ENCODE measurements around the gene THSD8. TPM values are rescaled to one million over a fixed set of nuclear protein-coding genes. Genes with fewer than 3 reads are reported as not detected.

The THSD8 gene
- total RNA-seq, 1 experiment from 2014 or later, result 45.8 TPM

GRCh38 chr19:12834566-12834943, 32.7 kb downstream of the THSD8 start, which contains the start of gene RTBDN:
RTBDN (minus strand) TSS chr19:12834579; CDS start chr19:12829979, 4,600 bp downstream.
- Histone ChIP-seq H3K4me2 (ENCODE audit: insufficient read depth, insufficient read length, low read length) (peak within 1 kb of the TSS; percentile 76), H2BK20ac (ENCODE audit: low read depth, low read length, poor library complexity, severe bottlenecking) (no peak within 1 kb of the TSS), H3K27me3 (ENCODE audit: insufficient read depth, low read length) (peaks cover 3% of the 10 kb centered on the region; the same call in 1 of the 2 replicates), H3K27ac (ENCODE audit: insufficient read length, low read depth, low read length) (no peak within 1 kb of the TSS), H2BK120ac (ENCODE audit: low read depth, low read length, poor library complexity, severe bottlenecking) (no peak within 1 kb of the TSS), H2BK12ac (ENCODE audit: insufficient read length, low read depth, low read length) (no peak within 1 kb of the TSS), H3K79me2 (ENCODE audit: insufficient read depth, low read length) (no peaks in the 10 kb centered on the region), H3K23ac (ENCODE audit: insufficient read length, low read depth, low read length) (no peak within 1 kb of the TSS), H4K91ac (ENCODE audit: insufficient read length, low read depth, low read length) (no peak within 1 kb of the TSS), H2AFZ (ENCODE audit: low read length) (no peak within 1 kb of the TSS), H3K79me1 (ENCODE audit: insufficient read depth, low read depth, low read length, poor library complexity, severe bottlenecking) (no peaks in the 10 kb centered on the region), H3K14ac (ENCODE audit: insufficient read depth, low read length) (no peak within 1 kb of the TSS; the same call in 1 of the 2 replicates), H3K9me3 (ENCODE audit: control insufficient read depth, low read depth, low read length) (no peaks in the 10 kb centered on the region), H4K20me1 (ENCODE audit: control insufficient read depth, insufficient read depth, insufficient read length) (no peaks in the 10 kb centered on the region), H3T11ph (ENCODE audit: low read length) (no peak within 1 kb of the TSS), H3K56ac (ENCODE audit: insufficient read length, low read depth, low read length) (no peak within 1 kb of the TSS), H4K5ac (ENCODE audit: insufficient read length, low read depth, low read length) (no peak within 1 kb of the TSS), H3K9ac (ENCODE audit: extremely low read depth, insufficient read length, low read length) (no peak within 1 kb of the TSS), H3K18ac (ENCODE audit: insufficient read length, low read depth, low read length) (no peak within 1 kb of the TSS), H3K4ac (ENCODE audit: low read depth, low read length) (no peak within 1 kb of the TSS), H4K8ac (replicated peaks; ENCODE audit: insufficient read length, low read depth, low read length) (no peak within 1 kb of the TSS), H2BK5ac (ENCODE audit: insufficient read length, low read length) (no peak within 1 kb of the TSS), H3K23me2 (ENCODE audit: insufficient read length, low read depth, low read length, poor library complexity, severe bottlenecking) (peaks cover 10% of the 10 kb centered on the region), H2BK15ac (ENCODE audit: low read depth, low read length) (no peak within 1 kb of the TSS), H2AK5ac (ENCODE audit: insufficient read length, low read length) (no peak within 1 kb of the TSS), H3K4me1 (ENCODE audit: insufficient read depth, low read length) (no peaks in the 10 kb centered on the region; the same call in 1 of the 2 replicates)
- Mint-ChIP-seq H3K27me3 (ENCODE audit: low read depth) (peaks cover 46% of the 10 kb centered on the region), H3K36me3 (ENCODE audit: insufficient read depth in 1 of 3, low read depth in 3 of 3) (no peaks in the 10 kb centered on the region; a peak in 1 of 7 replicates), H3K27ac (no peak within 1 kb of the TSS), H3K4me3 (peak within 1 kb of the TSS; percentile 68 to 90), H3K4me1 (peaks cover 32 to 40% of the 10 kb centered on the region in 2 experiments), H3K9me3 (no peaks in the 10 kb centered on the region; a peak in 1 of 5 replicates)
- WGBS (ENCODE audit: extremely low coverage, insufficient read length, low lambda C conversion rate), result no CpG with 5 or more reads among the region's 20 CpGs
- DNase-seq, result peak; percentile 46
- no peak for TF ChIP-seq CTCF (conservative IDR thresholded peaks at IDR 0.05)

All from H9 (cell line).